A549 (cell line): ENCODE data around the gene NT5E.

Source experiments
- BCL3 ChIP-seq: fragments of >200 bp; sonication (Bioruptor Twin); formaldehyde crosslinking; IDR thresholded peaks from 3 replicates; pipeline ENCODE4 v1.6.1; 2016
- EP300 ChIP-seq, 2 experiments: fragments of >200 bp; sonication (Bioruptor Twin); formaldehyde crosslinking; IDR thresholded peaks; 2 replicates in 1 of 2; 3 replicates in 1 of 2; pipeline ENCODE4 v1.6.1; 2016 to 2017
- NFE2L2 ChIP-seq: fragments of 150-350 bp; conservative IDR thresholded peaks from 2 replicates; pipeline ENCODE4 v1.6.1; 2014; ENCODE audit warnings: low read length
- SMC3 ChIP-seq: fragments of >200 bp; sonication (Bioruptor Twin); formaldehyde crosslinking; IDR thresholded peaks from 3 replicates; pipeline ENCODE4 v1.6.1; 2018; ENCODE audit warnings: inconsistent platforms
- TP53 ChIP-seq: fragments of 250-450 bp; sonication (Bioruptor Pico); IDR thresholded peaks from 2 replicates; pipeline ENCODE4 v1.5.0; 2021; ENCODE audit warnings: mild to moderate bottlenecking, moderate library complexity
- ZFP36 ChIP-seq: fragments of 450-650 bp; IDR thresholded peaks from 2 replicates; pipeline ENCODE4 v1.6.1; 2014; ENCODE audit warnings: borderline replicate concordance; ENCODE audit not compliant: partially characterized antibody

- TF ChIP-seq EP300 (IDR thresholded peaks at IDR 0.05) (no peak), BCL3 (no peak), SMC3 (peak; percentile 95), NFE2L2 (no peak), ZFP36 (no peak), TP53 (CRISPR knock-in tag) (no peak)
Observed at GRCh38 chr6:85482905-85483700, 33.2 kb downstream of the NT5E start.
